ENCODE data around the gene USH1G.
"Not testable (repeated sequence)": the region's sequence is repeated elsewhere in the genome, so short reads cannot be mapped to it uniquely, and the experiment has no call there.

USH1G gene

GRCh38 chr17:74925242-74925641 is 2.2 kb upstream of the USH1G start:
- DNase-seq: no peak

- no peak for DNase-seq
Observed at GRCh38 chr17:74924250-74924948, 1.3 kb upstream of the USH1G start, which contains the start of gene OTOP2. Gene OTOP2 (plus strand): TSS chr17:74924273. CDS start chr17:74924633, 360 bp downstream.

- DNase-seq: no peak
Observed at GRCh38 chr17:74923538-74924249, 639 bp upstream of the USH1G start.

DNA sequence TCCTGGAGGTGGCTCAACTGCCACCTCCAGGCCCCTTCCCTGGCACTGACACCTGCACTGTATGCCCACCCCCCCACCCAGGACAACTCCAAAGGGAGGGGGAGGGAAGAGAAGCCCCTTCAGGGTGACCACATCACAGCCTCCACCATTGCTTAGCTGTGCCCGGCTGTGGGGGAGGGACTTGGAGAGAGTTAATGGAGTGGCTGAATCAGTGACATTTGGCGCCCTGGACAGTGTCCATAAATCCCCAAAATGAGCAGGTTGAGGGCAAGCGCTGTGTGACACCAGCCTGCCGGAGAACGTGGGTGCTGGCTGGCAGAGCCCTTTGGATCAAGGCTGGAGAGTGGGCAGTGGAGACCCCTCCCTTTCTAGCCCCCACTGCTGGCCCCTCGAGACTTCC is 883 bp downstream of the USH1G start:
- DNase-seq: no peak

DNA sequence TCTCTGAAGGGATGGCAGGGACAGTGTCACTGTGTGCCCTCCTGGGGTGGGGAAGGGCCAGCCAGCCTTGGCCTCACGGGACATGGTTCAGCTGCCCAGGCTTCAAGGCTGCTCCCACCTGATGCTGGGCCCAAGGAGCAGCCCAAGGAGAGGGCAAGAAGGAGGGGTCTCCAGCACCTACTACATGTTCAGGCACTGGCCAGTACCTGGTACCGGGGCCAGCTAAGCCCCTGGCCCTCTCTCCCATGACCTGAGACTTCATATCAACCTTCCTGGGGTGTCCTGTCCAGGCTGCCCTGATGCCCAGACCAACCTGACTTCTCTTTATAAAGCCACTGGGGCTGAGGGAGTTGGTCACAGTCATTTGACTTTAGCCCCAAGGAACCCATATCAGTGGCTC is 1.3 kb downstream of the USH1G start:
- no peak for DNase-seq

DNA sequence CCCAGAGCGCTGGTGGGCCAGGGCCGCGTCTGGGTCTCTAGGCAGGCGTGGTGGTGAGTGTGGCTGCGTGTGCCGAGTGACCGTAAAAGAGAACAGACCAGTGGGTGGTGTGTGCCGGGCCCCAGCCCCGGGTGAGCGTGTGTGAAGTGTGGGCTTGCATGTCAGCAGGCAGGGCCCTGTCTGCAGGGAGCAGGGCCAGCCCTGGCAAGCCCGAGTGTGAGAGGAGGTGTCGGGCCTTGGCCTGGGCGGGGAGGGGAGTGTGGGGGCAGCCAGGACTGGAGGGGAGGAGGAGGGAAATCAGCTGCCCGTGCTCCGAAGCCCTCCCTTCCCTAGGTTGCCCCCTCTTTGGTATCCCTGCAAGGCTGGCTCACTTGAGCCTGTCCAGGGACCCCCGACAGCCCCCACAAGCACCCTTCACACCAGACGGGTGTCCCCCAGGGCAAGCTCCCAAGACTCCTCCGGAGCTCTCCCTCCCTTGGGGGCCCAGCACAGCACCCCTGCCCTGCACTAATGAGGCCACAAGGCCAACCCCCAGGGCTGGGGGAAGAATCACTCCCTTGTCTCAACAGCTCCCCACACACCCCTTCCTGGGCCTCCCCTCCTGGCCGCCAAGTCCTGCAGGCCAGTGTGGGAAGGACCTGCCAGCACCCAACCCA is 1.9 kb downstream of the USH1G start:
- DNase-seq: no peak

- no peak for DNase-seq
Observed at GRCh38 chr17:74920642-74921025, 2.4 kb downstream of the USH1G start.

GRCh38 chr17:74920306-74920620 is 2.8 kb downstream of the USH1G start:
- no peak for DNase-seq

DNA sequence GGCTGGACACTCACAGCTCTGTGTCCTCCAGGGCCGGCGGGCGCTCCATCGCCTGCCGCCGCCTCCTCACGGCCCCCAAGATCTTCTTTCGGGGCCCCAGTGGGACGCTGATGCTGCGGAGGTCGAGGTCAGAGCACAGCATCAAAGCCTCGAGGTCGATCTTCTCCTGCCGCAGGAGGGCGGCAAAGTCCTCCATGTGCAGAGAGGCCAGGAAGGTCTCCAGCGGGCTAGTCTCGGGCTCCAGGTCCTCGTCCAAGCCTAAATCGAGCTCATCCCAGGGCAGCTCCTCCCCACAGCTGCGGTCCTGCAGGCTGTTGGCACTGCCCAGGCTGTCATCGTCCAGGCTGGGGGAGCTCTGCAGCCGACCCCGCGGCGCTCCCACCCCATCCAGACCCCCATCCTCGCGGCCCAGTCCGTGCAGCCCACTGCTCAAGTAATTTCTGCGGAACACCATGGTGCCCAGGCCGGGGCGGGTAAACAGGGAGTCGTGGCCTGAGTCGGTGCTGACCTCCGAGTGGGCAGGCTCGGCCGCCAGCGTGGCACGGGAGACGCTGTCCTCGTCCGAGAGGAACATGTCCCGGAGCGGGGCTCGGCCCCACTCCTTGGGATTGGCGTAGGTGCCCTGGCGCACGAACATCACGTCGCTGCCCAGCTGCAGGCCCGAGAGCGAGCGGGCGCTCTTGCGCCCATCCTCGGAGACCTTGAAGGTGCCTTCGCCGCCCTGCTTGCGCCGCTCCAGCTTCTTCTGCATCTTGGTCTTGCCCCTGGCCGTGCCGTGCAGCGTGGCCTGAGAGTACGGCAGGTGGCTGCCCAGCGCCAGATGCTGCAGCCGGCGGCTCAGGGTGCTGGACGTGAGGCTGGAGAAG is 3.4 kb downstream of the USH1G start:
- DNase-seq: no peak

- DNase-seq: no peak
Observed at GRCh38 chr17:74918906-74919305, 4.1 kb downstream of the USH1G start.

DNA sequence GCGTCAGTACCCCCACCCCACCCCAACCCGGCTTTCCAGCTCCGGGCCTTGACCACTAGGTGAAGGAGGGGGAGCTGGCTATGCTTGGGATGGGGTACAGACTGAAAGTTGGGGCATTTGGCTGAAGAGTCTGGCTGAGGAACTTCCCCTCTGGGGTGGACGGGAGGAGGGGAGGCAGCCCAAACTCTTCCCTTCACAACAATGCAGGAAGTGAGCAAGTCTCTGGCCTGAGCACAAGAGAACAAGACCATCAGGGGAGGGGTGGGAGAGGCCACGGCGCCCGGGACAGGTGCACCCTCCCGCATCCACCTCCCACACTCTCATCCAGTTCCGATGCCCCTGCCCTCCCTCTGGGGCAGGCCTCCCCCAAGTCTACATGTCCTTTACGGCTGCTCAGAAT is 5.6 kb downstream of the USH1G start:
- no peak for DNase-seq

GRCh38 chr17:74916851-74917199 is 6.2 kb downstream of the USH1G start:
- DNase-seq: no peak

DNA sequence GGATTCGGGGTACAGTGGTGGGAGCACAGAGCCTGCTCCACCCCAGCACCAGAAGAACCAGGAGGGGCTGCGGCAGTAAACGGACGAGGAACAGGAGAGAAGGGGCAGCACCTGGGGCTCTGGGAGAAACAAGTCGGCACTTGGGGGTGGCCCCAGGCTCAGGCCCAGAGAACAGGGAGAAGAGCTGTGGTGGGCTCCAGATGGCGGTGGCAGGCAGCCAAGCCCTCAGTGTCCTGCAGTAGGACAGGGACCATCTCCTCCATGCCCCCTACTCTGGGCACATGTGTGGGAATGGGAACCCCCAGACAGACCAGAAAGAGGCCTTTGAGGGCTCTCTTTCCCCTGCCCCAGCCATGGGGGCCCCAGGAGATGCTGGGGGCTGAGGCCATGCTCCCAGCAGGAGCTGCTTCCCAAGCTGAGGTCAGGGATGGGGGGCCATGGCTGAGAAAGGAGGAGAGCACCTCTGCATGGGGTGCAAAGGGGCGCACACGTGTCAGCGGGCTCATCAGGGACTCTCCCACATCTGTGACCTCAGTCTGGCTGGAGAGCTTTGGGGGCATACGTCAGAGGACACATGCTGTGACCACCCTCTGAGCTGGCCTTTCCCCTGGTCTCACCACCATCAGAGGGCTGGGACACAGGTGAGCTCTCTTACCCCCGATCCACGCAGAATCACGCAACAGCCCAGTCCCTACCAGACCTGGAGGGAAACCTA is 6.8 kb downstream of the USH1G start:
- DNase-seq: no peak

- DNase-seq: not testable (repeated sequence)
Observed at GRCh38 chr17:74911423-74911822, 11.6 kb downstream of the USH1G start.

- DNase-seq: not testable (repeated sequence)
Observed at GRCh38 chr17:74909097-74909496, 14.0 kb downstream of the USH1G start.

GRCh38 chr17:74907012-74907411 is 16.0 kb downstream of the USH1G start:
- DNase-seq: no peak

DNA sequence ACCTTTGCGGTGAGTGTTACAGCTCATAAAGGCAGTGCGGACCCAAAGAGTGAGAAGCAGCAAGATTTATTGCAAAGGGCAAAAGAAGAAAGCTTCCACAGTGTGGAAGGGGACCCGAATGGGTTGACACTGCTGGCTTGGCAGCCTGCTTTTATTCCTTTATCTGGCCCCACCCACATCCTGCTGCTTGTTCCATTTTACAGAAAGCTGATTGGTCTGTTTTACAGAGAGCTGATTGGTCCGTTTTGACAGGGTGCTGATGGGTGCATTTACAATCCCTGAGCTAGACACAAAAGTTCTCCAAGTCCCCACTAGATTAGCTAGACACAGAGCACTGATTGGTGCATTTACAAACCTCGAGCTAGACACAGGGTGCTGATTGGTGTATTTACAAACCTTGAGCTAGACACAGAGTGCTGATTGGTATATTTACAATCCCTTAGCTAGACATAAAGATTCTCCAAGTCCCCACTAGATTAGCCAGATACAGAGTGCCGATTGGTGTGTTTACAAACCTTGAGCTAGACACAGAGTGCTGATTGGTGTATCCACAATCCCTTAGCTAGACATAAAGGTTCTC is 16.8 kb downstream of the USH1G start:
- not testable (repeated sequence) for DNase-seq

GRCh38 chr17:74904687-74905409 is 18.2 kb downstream of the USH1G start:
- no peak for DNase-seq

- DNase-seq: no peak
Observed at GRCh38 chr17:74903671-74904070, 19.4 kb downstream of the USH1G start.

DNA sequence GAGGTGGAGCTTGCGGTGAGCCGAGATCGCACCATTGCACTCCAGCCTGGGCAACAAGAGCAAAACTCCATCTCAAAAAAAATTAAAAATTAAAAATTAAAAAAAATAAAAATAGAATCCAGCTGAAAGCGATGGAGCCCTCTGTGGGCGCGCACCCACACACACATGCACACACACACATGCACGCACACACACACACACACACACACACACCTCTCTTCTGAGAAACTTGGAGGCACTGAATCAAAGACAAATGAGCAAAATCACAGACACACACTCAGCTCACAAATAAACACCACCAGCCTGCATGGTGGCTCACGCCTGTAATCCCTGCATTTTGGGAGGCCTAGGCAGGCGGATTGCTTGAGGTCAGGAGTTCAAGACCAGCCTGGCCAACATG is 20.0 kb downstream of the USH1G start:
- no peak for DNase-seq

DNA sequence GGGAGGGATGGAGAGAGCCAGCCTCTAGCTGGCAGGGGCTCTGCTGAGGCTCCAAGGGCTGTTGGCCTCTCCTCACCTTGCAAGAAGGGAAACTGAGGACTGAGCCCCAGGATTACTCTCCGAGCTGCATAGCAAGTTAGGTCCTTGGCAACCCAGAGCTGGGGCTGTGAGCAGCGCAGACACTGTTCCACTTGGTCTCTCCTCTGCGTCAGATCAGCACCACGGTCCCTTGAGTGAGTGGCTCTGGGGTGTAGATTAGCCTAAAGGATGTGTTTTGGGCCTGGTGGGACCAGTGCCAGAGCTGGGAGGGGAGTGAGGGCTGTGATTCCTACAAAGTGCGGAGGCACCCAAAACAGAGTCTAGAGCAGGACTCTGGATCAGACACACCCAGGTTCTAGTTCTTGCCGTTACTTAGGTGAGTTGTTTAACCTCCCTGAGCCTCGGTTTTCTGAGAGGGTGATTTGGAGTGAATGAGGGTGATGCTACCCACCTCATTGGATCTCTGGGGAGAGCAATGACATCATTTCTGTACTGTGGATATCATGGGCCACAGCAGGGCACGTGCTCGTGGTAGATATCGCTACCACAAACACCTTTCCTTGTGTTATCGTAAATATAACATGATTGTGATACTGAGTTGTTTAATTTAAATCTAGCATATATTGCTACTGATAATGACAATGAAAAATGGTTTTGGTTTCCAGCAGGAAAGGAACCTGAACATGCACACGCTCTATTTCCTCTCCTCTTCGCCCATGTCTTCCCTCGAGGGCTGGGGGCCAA is 21.5 kb downstream of the USH1G start:
- DNase-seq: no peak

All from cortex of kidney (tissue), 1 donor.